Right cardiac atrium (tissue), 5 donors: ENCODE data around the gene TMEM272. TPM values are rescaled to one million over a fixed set of nuclear protein-coding genes. Genes with fewer than 3 reads are reported as not detected.

ENCODE experiments used
- ATAC-seq, 2 donors: fragments of 200-7000 bp; cut with Tn5 transposase; one replicate each; pipeline versions ENCODE4 v1.8.0 to v1.9.1; 2020; ENCODE audit warnings: moderate library complexity in 2 of 2, mild to moderate bottlenecking in 1 of 2
- DNase-seq, 3 donors: peaks; one replicate each; pipeline ENCODE4 v3.0.0-alpha.2; 2020
- H3K27ac ChIP-seq: one replicate; pipeline ENCODE4 v1.5.1; 2013; ENCODE audit warnings: mild to moderate bottlenecking, low read length, control low read depth, moderate library complexity
- H3K27me3 ChIP-seq: one replicate; pipeline ENCODE4 v1.6.1; 2013; ENCODE audit not compliant: control insufficient read depth, insufficient read depth
- H3K4me1 ChIP-seq: one replicate; pipeline ENCODE4 v1.6.1; 2013; ENCODE audit warnings: low read length; ENCODE audit not compliant: control insufficient read depth, insufficient read depth
- H3K4me3 ChIP-seq: one replicate; pipeline ENCODE4 v1.5.1; 2013; ENCODE audit warnings: low read length, control low read depth
- H3K9me3 ChIP-seq: one replicate; pipeline ENCODE4 v1.6.1; 2013; ENCODE audit warnings: low read length; ENCODE audit not compliant: control insufficient read depth
- WGBS: extraction: QIAGEN DNeasy Blood & Tissue Kit; methylation state at CpG from one replicate; pipeline ENCODE4 v1.1.7; 2013; 5-methylcytosine and 5-hydroxymethylcytosine counted together
- intact Hi-C, 4 donors: fragments of 100-400 bp; cut with DNase I; formaldehyde crosslinking; loops; one replicate each; pipeline versions ENCODE4 v1.11.0 to v1.14.0; 2022 to 2023
- long read RNA-seq, 4 donors: library from polyadenylated mRNA; unstranded; transcript quantifications; one replicate each; pipeline ENCODE4 v2.0.0, GENCODE V29; 2020 to 2021
- polyA plus RNA-seq: library from polyadenylated mRNA; stranded (reverse); fragments of 200-250 nt; gene quantifications from one replicate; pipeline ENCODE4 v1.2.3, GENCODE V29; 2013
- total RNA-seq, 4 donors: library from RNA; stranded (reverse); fragmentation: NEBNext Ultra II Directional; extraction: Animal tissue kit (Norgen Biotek cat#: 25700); gene quantifications; one replicate each; pipeline ENCODE4 v1.2.1, GENCODE V29; 2021
- donor health status: healthy with polysubstance abuse.
- donor health status: DM: no; HTN: yes; CAD: no.
- donor health status: DM: no; HTN: no; CAD: no.
- donor health status: DM: no; HTN: yes; CAD: no; lungs with severe emphysema.
- donor health status: DM: yes; HTN: yes; CAD: no.

Gene TMEM272, protein sequence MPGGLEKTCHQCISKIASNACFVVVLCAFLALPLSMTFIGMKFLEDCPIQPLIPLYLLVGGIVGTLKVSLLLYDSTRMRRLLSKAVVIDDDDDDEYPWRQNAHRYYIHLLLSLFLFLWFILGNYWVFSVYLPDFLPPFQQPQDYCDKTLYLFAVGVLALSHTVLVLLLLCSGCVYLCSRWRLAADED
- total RNA-seq, result 1 to 10 TPM; 2.7 to 8.2 (median 4.7) TPM
- polyA plus RNA-seq, result 3.4 TPM
- long read RNA-seq, donor 1, partial matches to known transcripts, result 0 of 3 reads
- long read RNA-seq, donor 1, other reads (novel, unspliced or antisense), result 1 of 3 reads
- long read RNA-seq, donor 2, result 0 reads
- long read RNA-seq, donor 3, partial matches to known transcripts, result 1 of 5 reads
- long read RNA-seq, donor 3, other reads (novel, unspliced or antisense), result 1 of 5 reads
- long read RNA-seq, donor 4, partial matches to known transcripts, result 0 of 4 reads
- long read RNA-seq, donor 4, other reads (novel, unspliced or antisense), result 3 of 4 reads

DNA sequence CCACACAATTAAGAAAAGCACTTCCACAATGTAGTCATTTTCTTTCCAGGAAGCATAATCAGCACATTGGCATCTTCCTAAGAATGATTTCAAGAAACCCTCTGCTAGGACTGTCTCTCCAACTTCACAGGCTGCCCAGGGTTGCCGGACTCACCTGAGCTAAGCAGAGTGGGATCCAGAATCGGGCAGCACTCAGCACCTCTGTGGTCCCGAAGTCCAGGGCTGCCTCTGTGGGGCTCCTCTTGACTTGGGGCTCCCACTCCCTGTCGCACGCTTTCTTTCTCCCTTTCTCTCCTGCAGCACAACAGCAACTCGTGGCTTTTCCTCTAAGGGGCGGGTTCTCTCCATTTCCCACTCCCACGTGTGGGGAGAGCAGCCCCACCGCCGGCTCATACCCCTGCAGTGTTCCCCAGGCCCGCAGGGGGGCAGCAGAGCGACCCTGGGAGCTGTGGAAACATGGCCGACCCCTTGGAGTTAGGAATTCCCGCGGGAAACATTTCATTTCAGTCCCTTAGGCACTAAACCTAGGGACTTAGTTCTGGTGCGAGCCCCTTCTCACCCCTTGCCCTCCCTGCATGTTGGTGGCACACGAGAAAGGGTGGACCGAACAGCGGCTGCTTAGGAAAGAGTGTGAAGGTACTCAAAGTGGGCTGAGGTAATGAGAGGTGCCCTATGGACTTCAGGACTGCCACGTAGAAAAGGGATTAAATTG, at the start of gene TMEM272:
Gene TMEM272, minus strand, starts transcription at position 316 of the 712 bp plus-strand sequence. CDS start 6,647 bp downstream, outside the sequence.
- peaks cover 3% of the 10 kb centered on the region for H3K4me1 ChIP-seq
- no peak within 1 kb of the TSS for H3K27ac ChIP-seq
- no peaks in the 10 kb centered on the region for H3K27me3 ChIP-seq
- peak; percentile 65 to 85 for ATAC-seq
- WGBS, result 32% methylated on average over 20 of the region's 20 CpGs
- no peak within 1 kb of the TSS for H3K4me3 ChIP-seq
- peak; percentile 45 to 84 (median 76) for DNase-seq
- no peaks in the 10 kb centered on the region for H3K9me3 ChIP-seq
- intact Hi-C loops, result no loop called here

DNA sequence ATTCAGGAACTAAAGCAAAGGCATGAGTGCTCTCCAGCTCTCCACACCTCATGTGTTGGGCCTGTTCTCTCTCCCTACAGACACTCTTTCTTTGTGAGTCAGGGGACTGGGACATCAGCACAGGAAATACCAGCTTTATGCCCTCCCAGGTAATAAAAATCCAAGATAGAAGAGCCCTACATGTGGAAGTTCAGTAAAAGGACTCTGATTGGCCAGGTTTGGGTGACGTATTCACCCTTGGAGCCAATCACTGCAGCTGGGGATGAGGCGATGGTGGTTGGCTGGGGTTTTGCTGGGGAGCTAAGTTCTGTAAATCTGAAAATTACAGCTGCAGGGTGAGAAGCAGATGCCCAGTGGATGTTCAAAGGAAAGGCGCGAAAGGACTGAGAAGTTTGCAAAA, 49.3 kb upstream of the TMEM272 start:
- no peak for DNase-seq
- intact Hi-C loops, result no loop called here
- no peaks in the 10 kb centered on the region for H3K9me3 ChIP-seq
- H3K27ac ChIP-seq, result no peak overlapping the region
- H3K4me1 ChIP-seq, result no peaks in the 10 kb centered on the region
- no peaks in the 10 kb centered on the region for H3K27me3 ChIP-seq
- ATAC-seq, result no peak
- 95% methylated on average over 4 of the region's 4 CpGs for WGBS
- H3K4me3 ChIP-seq, result no peak overlapping the region

- no peak overlapping the region for H3K27ac ChIP-seq
- H3K4me1 ChIP-seq, result no peaks in the 10 kb centered on the region
- ATAC-seq, result no peak
- H3K4me3 ChIP-seq, result no peak overlapping the region
- intact Hi-C loops, result no loop called here
- 70% methylated on average over 3 of the region's 3 CpGs for WGBS
- DNase-seq, result no peak
- no peaks in the 10 kb centered on the region for H3K9me3 ChIP-seq
- H3K27me3 ChIP-seq, result no peaks in the 10 kb centered on the region
These were observed 47.7 kb upstream of the TMEM272 start for GRCh38 chr13:51892657-51893056.

- no peaks in the 10 kb centered on the region for H3K4me1 ChIP-seq
- no peak overlapping the region for H3K27ac ChIP-seq
- DNase-seq (no peak), ATAC-seq (no peak)
- 71% methylated on average over 2 of the region's 2 CpGs for WGBS
- no peak overlapping the region for H3K4me3 ChIP-seq
- H3K27me3 ChIP-seq, result no peaks in the 10 kb centered on the region
- no peaks in the 10 kb centered on the region for H3K9me3 ChIP-seq
- intact Hi-C loops, result no loop called here
These were observed 42.5 kb upstream of the TMEM272 start for GRCh38 chr13:51887468-51887867.

GRCh38 chr13:51885651-51886050, 40.7 kb upstream of the TMEM272 start:
- WGBS, result 83% methylated on average over 2 of the region's 2 CpGs
- Histone ChIP-seq H3K4me1 (no peaks in the 10 kb centered on the region), H3K9me3 (no peaks in the 10 kb centered on the region), H3K27ac (no peak overlapping the region), H3K4me3 (no peak overlapping the region), H3K27me3 (no peaks in the 10 kb centered on the region)
- ATAC-seq, result no peak
- no peak for DNase-seq
- intact Hi-C loops, result no loop called here

DNA sequence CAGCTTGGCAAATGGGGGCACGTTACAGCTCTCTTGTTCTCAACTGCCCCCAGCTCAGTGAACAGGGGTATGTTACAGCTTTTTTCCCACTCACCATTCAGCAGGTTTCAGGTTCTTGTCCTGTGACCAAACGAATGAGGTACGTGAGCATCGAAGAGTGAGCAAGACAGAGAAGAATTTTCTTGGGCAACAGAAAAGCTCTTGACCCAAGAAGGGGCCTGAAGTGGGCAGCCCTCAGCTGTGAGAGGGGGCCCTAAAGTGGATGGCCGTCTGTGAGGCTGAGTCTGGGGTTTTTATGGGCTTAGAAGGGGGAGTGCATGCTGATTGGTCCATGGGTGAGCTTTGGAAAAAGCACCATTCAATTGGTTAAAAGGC, 38.2 kb upstream of the TMEM272 start:
- 73% methylated on average over 5 of the region's 5 CpGs for WGBS
- ATAC-seq, result no peak

GRCh38 chr13:51882570-51883225, 37.7 kb upstream of the TMEM272 start:
- intact Hi-C loops, result no loop called here
- no peaks in the 10 kb centered on the region for H3K9me3 ChIP-seq
- WGBS, result 97% methylated on average over 6 of the region's 6 CpGs
- DNase-seq, result no peak
- H3K4me1 ChIP-seq, result no peaks in the 10 kb centered on the region
- H3K27ac ChIP-seq, result no peak overlapping the region
- no peak overlapping the region for H3K4me3 ChIP-seq
- no peak for ATAC-seq
- H3K27me3 ChIP-seq, result no peaks in the 10 kb centered on the region

More for the DNA sequence above, 38.2 kb upstream of the TMEM272 start:
- Histone ChIP-seq H3K27me3 (no peaks in the 10 kb centered on the region), H3K27ac (no peak overlapping the region), H3K9me3 (no peaks in the 10 kb centered on the region), H3K4me1 (no peaks in the 10 kb centered on the region), H3K4me3 (no peak overlapping the region)
- intact Hi-C loops, result no loop called here
- DNase-seq, result no peak

DNA sequence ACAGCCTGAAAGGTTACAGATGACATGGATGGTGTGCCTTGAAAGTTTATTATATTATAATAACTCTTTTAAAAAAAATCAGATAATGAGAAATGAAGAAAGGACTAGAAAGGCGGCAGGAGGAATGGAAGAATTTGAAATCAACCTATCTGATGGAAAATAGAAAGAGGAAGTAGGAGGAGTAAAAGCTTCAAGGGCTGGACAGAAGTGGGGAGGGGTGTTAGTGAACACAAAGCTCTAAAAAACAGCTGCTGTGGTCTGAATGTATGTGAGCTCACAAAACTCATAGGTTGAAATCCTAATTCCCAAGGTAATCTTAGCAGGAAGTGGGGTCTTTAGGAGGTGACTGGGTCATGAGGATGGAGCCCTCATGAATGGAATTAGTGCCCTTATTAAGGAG, 36.3 kb upstream of the TMEM272 start:
- no peak for DNase-seq
- intact Hi-C loops, result no loop called here
- Histone ChIP-seq H3K27me3 (no peaks in the 10 kb centered on the region), H3K27ac (no peak overlapping the region), H3K9me3 (no peaks in the 10 kb centered on the region), H3K4me1 (no peaks in the 10 kb centered on the region), H3K4me3 (no peak overlapping the region)
- 85% methylated on average over 1 of the region's 1 CpG for WGBS
- no peak for ATAC-seq

DNA sequence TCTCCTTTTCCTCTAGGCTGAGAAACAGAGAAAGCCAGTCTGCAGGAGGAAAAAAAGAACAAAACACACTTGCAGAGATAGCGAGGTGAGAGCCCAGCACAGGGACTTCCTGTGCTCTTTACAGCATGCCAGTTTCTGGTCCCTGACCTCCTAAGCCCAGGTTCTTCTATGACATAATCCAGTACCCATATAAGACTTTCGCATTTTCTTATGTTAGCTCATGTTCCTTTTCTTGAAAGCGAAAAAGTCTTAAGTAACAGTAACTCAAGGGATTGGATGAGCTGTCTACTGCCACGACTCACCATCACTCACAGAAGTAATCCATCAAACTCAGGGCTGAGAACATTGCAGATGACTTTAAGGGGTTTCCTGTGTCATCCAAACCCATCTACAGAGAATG, 34.2 kb upstream of the TMEM272 start:
- Histone ChIP-seq H3K27me3 (no peaks in the 10 kb centered on the region), H3K27ac (no peak overlapping the region), H3K4me1 (no peaks in the 10 kb centered on the region), H3K9me3 (no peaks in the 10 kb centered on the region), H3K4me3 (no peak overlapping the region)
- intact Hi-C loops, result no loop called here
- ATAC-seq (no peak), DNase-seq (no peak)
- WGBS, result 85% methylated on average over 4 of the region's 4 CpGs

DNA sequence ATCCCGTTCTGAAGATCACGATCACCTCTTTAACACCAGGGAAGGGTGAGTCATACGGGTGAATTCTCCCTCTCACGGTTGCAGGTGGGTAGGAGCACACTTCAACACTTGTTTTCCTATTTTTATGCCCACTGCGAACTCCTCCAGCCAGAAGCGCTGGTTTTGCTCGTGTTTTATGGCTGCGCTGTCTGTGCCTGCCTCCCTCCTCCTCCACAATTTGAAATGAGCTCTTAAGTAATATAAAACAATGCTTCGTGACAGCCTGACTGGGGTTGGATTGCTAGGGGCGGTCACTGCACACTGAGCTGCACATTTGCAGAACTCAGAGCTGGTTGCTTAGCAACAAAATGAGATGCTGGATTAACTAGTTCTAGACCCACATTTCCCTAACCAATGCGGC, 29.7 kb upstream of the TMEM272 start:
- H3K27me3 ChIP-seq, result no peaks in the 10 kb centered on the region
- no peak overlapping the region for H3K27ac ChIP-seq
- H3K4me1 ChIP-seq, result no peaks in the 10 kb centered on the region
- H3K9me3 ChIP-seq, result no peaks in the 10 kb centered on the region
- DNase-seq, result no peak
- H3K4me3 ChIP-seq, result no peak overlapping the region
- intact Hi-C loops, result no loop called here
- ATAC-seq, result no peak
- WGBS, result 90% methylated on average over 11 of the region's 11 CpGs

DNA sequence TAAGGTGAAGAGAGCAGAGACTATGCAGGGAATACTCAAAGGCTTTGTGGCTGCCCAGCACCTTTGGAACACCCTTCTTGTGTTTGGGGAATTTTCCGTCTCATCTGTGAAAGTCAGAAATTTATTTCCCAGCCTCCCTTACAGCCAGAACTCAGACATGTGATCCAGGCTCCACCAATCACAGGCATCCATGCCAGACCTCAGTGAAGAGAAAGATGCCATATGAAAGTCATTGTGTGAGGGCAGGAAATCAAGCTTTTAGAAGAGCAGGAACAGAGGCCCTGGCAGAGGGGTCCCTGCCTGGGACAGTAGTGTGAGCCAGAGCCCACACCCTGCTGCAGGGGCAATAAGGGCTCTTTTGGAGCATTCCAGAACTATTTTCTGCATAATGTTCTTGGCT, 28.9 kb upstream of the TMEM272 start:
- Histone ChIP-seq H3K27ac (no peak overlapping the region), H3K4me3 (no peak overlapping the region), H3K27me3 (no peaks in the 10 kb centered on the region), H3K4me1 (no peaks in the 10 kb centered on the region), H3K9me3 (no peaks in the 10 kb centered on the region)
- DNase-seq, result no peak
- 94% methylated on average over 1 of the region's 1 CpG for WGBS
- intact Hi-C loops, result no loop called here
- no peak for ATAC-seq
